GM12875 (cell line): Measurements from ENCODE around the gene HEXD.
"Not testable (repeated sequence)": the region's sequence is repeated elsewhere in the genome, so short reads cannot be mapped to it uniquely, and the experiment has no call there.

ENCODE experiments used
- H3K4me3 ChIP-seq: one replicate; pipeline ENCODE4 v1.5.1; 2011; ENCODE audit warnings: low read depth, low read length, control low read depth
- TF ChIP-seq, protein P1 (sequence below): IDR thresholded peaks from 2 replicates; pipeline ENCODE4 v1.5.1; 2011; ENCODE audit warnings: low read depth, mild to moderate bottlenecking, control low read depth, inconsistent platforms, low read length, moderate library complexity, borderline replicate concordance; ENCODE audit not compliant: insufficient read depth

Gene HEXD

GRCh38 chr17:82373731-82374625 is 44.2 kb upstream of the HEXD start:
- no peak overlapping the region for H3K4me3 ChIP-seq
- TF ChIP-seq, protein P1, sequence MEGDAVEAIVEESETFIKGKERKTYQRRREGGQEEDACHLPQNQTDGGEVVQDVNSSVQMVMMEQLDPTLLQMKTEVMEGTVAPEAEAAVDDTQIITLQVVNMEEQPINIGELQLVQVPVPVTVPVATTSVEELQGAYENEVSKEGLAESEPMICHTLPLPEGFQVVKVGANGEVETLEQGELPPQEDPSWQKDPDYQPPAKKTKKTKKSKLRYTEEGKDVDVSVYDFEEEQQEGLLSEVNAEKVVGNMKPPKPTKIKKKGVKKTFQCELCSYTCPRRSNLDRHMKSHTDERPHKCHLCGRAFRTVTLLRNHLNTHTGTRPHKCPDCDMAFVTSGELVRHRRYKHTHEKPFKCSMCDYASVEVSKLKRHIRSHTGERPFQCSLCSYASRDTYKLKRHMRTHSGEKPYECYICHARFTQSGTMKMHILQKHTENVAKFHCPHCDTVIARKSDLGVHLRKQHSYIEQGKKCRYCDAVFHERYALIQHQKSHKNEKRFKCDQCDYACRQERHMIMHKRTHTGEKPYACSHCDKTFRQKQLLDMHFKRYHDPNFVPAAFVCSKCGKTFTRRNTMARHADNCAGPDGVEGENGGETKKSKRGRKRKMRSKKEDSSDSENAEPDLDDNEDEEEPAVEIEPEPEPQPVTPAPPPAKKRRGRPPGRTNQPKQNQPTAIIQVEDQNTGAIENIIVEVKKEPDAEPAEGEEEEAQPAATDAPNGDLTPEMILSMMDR = no peak

- TF ChIP-seq, protein P1 = no peak
- no peak overlapping the region for H3K4me3 ChIP-seq
These were observed 43.4 kb upstream of the HEXD start for GRCh38 chr17:82374626-82375331.

- TF ChIP-seq, protein P1 = no peak
- H3K4me3 ChIP-seq = no peak overlapping the region
These were observed 42.6 kb upstream of the HEXD start for GRCh38 chr17:82375359-82376041.

DNA sequence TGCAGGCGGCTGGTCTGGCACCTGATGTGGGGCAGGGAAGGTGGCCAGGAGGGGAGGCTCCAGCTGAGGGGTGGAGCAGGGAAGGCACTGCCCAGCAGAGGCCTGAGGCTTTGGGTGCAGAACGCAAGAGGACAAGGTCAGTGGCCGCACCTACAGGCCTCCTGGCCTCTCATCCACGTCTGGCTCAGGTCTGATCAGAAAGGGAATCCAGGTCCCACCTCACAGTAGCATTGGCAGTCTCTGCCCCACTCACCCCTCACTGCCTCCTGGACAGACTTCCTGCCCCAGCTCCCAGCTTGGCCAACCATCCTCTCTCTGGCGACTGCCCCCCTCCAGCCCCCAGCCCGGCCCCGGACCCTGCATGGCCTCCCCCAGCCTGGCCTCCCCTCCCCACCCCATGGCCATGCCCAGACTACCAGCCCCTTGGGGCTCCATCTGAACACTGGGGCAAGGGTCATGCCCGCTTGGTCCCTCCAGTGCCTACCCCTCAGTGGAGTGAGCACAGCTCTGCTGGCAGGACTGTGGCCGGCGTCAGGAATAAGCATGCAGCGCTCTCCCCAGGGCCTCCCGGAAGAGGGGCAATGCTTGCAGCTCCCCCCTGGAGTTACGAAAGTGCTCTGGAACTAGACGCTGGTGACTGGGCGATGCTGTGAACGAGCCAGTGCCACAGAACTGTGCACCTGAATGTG is 42.0 kb upstream of the HEXD start:
- TF ChIP-seq, protein P1 = no peak
- no peak overlapping the region for H3K4me3 ChIP-seq

- H3K4me3 ChIP-seq = not testable (repeated sequence)
These were observed 40.9 kb upstream of the HEXD start for GRCh38 chr17:82377294-82377693.

GRCh38 chr17:82377924-82378740 is 40.0 kb upstream of the HEXD start:
- no peak overlapping the region for H3K4me3 ChIP-seq
- TF ChIP-seq, protein P1 = no peak
